Epithelial cell of prostate (primary cell): Measurements from ENCODE around the gene CLMP.
"Not testable (repeated sequence)": the region's sequence is repeated elsewhere in the genome, so short reads cannot be mapped to it uniquely, and the experiment has no call there.

Experiments used
- DNase-seq: peaks from one replicate; pipeline ENCODE4 v3.0.0-alpha.2; 2011; ENCODE audit warnings: low read depth, low spot score
- H3K27ac ChIP-seq: fragments of 450-650 bp; 2 replicates; pipeline ENCODE4 v1.5.1; 2017; ENCODE audit warnings: mild to moderate bottlenecking

The CLMP gene

DNA sequence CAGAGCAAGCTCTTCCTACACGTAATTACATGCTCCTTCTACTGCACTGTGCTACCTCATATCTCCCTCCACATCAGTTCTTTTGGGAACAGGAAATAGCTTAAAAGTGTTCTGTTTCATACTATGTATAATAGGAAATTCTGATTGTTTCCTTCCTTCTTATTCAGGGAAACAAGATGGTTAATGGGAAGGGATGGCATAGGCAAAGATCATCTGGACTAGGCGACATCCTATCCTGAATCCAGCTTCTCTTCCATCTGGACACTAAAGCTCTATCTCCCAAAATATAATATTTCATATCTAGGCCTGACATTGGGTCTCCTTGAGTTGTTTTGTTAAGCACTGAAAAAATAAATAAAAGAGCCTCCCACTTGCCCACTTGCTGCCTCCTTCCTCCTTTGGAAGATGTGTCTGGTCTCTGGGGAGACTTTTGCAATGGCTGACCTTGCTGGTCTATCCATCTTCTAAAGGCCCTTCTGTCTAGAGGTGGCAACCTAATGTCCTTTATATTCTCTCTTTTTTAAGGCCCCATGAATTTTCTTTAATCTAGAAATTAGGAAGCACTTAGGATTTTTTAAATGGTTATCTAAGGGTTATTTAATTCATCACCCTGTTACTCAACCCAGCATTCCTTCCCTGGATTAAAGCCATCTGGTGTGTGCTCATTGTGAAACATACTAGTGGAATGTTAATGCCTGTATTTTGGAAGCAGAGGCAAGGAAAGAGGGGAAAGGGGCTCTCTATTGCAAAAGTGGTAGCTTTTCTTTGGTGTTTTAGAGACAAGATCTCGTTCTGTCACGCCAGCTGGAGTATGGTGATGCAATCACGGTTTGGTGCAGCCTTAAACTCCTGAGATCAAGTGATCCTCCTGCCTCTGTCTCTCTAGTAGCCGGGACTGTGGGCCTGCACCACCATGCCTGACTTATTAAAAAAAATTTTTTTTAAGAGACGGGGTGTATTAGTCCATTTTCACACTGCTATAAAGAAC, 20.6 kb downstream of the CLMP start:
- DNase-seq: peak; percentile 16
- peak overlapping the region; percentile 87 for H3K27ac ChIP-seq

DNA sequence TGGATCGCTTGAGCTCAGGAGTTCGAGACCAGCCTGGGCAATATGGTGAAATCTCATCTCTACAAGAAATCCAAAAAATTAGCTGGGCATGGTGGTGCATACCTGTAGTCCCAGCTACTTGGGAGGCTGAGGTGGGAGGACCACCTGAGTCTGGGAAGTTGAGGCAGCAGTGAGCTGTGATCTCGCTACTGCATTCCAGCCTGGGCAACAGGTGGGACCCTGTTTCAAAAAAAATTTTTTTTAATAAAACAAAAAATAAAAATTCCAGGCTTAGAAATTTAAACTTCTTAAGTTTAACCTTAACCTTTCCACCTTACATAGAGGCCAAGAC, 21.2 kb downstream of the CLMP start:
- DNase-seq: no peak
- peak overlapping the region; percentile 87 for H3K27ac ChIP-seq

DNA sequence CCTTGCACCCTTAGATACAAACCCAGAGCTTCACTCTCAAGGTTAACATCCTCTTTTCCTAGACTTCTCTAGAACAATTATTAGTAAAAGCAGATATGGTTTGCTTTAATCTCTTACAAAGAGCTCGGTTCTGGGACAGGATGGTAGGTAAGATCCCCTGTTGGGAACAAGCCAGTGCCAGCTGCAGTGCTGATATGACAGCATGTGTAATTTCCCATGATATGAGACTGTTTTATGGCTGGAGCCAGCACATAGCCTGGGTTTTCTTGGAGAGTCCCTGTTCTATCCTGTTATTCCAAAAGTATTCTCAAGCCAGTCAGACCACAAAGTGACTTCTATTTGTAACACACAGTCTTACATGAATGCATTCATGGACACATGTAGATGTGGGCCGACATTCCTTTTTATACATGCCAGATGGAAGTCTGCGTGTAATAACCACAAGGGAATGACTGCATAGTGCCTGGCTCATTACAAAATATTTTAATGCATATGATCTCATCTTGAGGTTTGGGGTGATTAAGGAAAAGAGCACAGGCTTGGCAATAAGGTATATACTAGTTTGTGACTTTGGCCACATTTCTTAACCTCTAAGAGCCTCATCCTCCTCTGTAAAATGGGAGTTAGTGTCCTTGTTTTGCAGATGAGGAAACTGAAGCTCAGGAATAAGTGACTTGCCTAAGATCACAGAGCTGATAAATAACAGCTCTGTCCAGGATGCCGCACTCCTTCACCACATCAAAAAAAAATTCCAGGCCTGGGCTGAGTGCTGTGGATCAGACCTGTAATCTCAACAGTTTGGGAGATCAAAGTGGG, 21.8 kb downstream of the CLMP start:
- peak overlapping the region; percentile 87 for H3K27ac ChIP-seq

DNA sequence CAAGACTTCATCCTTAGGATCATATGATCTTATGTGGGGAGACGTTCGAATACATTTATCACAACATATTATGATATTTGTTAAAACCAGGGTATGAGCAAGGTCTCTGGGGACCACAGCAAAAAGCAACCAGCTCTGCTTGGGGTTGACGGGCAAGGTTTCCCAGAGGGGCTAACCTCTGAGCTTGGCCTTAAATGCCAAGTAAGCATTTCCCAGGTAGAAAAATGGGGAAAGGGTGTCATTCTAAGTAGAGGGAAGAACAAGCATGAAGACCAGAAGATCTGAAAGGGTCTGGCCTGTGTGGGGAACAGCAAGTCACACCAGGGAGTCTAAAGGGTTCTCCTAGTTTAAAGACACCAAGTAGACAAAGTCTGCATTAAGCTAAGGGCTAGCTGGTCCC, 24.1 kb downstream of the CLMP start:
- no peak for DNase-seq
- H3K27ac ChIP-seq: no peak overlapping the region

More for the DNA sequence above, 21.8 kb downstream of the CLMP start:
- peak; percentile 82 for DNase-seq

DNA sequence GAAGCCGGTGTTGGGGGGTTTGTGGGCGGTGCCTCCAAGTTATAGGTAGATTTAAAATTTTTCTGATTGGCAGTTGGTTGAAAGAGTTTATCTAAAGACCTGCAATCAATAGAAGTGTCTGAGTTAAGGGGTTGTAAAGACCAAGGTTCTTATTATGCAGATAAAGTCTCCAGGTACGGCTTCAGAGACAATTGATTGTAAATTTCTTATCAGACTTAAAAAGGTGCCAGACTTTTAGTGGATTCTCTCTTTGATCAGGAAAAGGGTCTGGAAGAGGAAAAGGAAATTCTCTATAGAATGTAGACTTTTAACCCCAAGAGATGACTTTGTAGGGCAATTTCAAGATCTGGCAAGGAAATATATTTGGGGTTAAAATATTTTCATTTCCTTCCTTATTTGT, 25.2 kb downstream of the CLMP start:
- no peak overlapping the region for H3K27ac ChIP-seq
- DNase-seq: no peak

DNA sequence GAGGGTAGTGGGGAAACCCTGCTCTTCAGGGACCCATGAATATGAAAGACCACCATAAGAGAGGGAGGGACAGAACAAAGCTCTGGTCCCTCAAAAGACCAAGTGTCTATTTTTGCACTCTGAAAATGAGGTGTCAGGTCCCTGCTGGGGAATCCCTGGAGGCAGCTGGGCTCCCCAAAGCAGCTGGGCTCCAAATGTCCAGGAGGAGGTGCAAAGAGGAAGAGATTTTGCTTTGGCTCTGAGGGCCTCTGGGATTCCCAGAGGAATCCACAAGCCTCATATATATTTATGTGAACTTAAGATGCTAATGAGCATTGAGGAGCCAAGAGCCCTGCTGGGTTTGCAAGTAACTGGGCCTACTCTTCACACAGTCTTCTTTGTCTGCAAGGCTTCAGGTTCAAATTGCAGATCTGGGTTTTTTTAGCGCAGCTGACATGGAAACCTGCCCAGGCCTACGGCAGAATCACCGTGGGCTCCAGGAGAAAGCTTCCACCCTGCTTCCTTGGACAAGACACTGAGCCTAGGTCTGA, 26.0 kb downstream of the CLMP start:
- DNase-seq: no peak
- H3K27ac ChIP-seq: no peak overlapping the region

DNA sequence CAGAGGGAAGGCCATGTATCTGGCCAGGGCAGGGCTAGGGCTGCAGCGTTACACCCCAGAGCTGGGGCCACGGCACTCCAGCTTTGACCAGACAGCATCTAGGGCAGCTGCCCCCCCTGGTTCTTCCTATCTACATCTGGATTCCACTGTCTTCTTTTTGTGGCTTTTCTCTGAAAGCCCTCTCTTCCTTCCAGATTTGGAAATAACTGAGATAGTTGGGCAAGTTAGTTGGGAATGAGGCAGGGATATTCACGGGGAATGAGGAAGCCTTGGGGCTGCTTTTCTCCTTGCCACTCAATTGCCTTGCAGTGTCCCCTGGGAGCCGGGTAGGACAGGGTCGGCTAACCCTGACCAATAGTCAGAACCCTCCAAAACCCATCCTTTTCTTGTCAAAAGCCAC, 26.8 kb downstream of the CLMP start:
- H3K27ac ChIP-seq: no peak overlapping the region
- no peak for DNase-seq

DNA sequence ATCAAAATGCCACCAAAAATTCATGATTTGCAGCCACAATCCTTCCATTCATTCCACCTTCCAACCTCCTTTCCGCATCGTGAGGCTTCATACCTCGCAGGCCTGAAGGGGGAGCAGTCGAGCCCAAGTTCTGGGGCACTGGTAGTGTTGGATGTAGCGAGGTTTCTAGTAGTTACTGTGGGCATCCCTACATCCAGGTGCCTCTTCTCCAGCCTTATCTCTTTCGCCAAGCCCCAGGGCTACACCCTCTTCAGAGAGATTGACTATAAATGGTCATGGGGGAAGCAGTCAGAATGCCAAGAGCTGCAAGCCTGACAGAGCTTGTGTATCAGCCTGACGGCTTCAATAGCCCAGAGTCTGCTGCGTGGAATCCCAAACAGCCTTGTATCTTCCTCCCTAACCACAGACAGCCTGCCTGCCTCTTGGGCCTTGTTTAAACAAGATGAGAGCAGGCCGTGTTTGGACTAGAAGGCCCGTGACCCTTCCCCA, 28.9 kb downstream of the CLMP start:
- DNase-seq: no peak
- H3K27ac ChIP-seq: no peak overlapping the region

DNA sequence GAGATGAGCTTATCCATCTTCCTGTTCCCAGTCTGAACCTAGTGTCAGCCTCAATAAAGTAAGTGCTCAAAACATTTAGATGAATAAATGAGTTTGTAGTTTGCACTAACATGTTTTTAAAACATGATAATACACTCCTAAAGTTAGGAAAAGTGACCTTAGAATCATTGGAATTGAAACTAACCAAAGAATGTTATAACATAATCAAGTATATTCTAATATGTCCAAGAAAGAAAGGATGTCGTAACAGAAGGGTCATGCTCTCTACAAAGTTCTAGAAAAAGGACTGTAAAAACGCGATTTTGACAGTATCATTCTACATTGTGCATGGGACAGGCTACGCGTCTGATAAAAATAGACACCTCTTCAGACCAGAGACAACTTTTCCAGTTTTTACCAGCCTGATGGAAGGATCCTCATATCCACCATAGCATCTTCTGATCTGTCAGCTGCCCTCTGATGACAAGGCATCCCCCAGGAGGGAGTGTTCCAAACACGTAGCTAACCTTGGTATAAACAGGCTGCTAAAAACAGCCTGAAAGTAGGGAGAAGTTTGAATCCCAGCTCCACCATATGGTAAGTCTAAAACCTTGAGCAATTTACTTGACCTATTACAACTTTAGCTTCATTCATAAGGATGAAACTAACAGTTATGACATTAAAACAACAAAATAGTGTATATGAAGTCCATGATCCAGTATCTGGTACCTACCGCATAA, 30.2 kb downstream of the CLMP start:
- H3K27ac ChIP-seq: no peak overlapping the region
- no peak for DNase-seq

DNA sequence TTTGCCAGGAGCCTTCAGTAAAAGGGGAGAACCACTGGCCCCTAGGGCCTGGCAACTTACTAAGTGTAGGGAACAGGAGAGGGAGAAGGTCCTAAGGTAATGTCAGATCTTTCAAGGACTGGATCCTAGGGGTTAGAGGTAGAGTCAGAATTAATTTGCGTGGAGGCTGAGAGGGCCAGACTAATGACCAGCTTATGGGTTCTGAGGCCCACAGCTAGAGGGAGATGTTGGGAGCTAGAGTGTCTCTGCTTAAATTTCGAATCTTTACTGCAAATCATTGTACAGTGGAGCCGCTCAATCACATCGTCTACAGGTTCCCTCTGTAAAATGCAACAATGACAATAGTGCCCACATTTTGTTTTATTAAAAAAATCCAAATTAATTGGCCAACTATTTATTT, 31.4 kb downstream of the CLMP start:
- no peak overlapping the region for H3K27ac ChIP-seq

DNA sequence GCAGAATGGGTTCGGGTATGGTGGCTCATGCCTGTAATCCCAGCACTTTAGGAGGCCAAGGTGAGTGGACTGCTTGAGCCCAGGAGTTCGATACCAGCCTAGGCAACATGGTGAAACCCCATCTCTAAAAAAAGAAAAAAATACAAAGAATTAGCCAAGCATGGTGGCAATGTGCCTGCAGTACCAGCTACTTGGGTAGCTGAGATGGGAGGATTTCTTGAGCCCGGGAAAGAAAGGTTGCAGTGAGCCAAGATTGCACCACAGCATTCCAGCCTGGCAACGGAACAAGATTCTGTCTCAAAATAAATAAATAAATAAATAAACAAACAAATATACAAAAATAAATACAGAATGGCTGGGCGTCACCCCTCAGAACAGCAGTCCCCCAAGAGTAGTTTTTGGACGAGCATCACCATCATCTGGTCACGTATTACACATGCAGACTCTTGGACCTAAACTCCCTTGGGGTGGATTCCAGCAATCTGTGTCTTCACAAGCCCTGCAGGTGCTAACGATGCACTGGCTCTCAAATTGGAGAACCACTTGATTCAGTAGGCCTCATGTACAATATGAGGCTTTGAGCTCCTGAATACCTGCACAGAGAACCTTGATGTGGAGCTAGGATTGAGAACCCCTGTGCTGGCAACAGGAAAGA, 33.5 kb downstream of the CLMP start:
- H3K27ac ChIP-seq: no peak overlapping the region
- DNase-seq: no peak

More for the DNA sequence above, 31.4 kb downstream of the CLMP start:
- DNase-seq: no peak

DNA sequence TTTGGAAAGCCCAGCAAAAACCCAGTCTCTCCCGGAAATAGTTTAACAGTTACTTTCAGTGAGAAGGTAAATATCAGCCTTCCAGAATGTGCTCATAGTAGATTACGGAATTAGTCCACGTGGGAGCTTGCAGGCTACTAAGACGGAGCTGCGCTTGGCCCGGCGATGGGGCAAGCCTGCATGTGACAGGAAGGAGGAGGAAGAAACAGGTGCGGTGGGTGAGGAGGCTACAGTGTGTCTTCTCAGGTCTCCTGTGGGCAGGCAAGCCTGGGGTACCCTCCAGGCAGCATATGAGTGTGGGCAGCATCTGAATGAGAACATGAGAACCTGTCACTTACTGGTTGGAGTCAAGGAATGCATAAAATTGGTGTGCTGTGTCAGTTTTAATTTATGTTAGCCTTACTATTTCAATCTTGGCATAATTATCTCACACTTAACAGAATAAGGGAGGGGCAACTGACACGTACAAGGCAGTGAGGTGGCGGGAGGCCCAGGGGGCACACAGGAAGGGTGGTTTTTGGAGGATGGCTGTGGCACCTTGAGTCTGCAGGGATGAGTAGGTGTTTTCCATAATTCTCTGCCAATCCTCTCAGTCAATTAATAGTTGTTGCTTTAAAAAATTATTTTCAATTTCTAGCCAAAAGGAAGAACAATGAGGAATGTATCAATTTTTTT, 35.7 kb downstream of the CLMP start:
- no peak for DNase-seq
- peak overlapping the region; percentile 70 for H3K27ac ChIP-seq

DNA sequence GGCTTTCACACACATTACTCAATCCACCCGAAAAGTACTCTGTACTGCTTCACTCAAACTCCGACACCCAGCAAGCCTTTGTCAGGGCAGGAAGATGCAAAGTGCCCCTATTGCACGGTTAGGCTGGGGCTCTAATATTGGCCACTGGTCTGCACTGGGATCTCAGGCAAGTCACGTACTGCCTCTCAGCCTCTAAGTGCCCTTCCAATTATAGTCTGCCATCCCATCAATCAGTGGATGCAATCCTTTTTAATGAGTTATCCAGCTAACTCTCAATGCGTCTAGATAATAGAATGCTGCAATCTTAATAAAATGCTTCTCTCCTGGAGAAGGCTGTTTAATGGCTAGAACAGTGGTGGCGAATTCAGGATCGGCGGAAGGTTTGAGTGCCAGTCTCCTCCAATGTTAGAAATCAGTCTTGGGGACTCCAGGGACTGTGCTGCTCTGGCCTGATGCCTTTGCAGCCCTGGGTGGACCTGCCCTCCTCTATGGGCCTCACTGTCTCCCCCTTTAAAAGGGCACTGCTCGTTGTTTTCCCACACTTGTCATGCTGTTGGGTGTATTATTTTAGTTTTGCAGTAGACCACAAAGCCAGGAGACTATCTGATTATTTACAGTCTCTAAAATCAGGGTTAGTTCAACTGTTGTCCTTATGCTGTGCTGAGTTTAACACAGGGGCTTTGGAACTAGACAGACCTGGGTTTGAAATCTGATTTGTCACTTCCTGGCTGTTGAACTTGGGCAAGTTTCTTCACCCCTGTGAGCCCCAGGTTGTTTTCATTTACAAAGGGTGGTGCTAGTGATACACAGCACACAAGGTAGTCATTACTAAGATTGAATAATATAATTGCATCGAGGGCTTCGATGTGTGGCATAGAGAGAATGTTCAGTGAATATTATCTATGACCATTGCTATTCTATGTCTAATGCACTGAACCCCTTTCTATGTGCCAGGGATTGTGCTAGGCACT, 36.7 kb downstream of the CLMP start:
- no peak for DNase-seq
- H3K27ac ChIP-seq: peak overlapping the region; percentile 70

DNA sequence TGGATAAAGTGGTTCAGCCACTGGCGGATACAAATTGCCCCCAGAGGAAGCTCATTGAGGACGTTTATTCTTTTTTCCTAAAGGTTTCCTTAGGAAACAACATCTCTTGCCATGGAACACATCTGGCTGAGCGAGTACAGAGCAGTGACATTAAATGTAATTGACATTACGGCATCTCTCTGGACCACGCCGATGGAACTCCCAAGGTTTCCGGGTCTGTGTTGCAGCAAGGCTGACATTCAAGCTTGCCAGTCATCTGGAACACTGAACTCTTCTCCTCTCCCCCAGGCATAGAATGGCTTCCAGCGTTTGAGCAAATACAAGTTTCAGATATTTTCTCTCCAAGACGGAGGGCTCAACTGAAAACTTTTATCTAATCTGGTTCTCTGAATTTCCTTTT, 42.1 kb downstream of the CLMP start:
- H3K27ac ChIP-seq: no peak overlapping the region
- no peak for DNase-seq

DNA sequence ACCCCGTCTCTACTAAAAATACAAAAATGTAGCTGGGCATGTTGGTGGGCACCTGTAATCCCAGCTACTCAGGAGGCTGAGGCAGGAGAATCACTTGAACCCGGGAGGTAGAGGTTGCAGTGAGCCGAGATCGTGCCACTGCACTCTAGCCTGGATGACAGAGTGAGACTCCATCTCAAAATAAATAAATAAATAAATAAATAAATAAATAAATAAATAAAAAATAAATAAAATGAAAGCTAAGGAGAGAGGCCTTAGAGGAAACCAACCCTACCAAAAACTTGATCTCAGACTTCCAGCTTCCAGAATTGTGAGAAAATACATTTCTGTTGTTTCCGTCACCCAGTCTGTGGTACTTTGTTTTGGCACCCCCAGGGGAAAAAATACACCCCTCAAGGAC, 42.7 kb downstream of the CLMP start:
- H3K27ac ChIP-seq, DNase-seq: not testable (repeated sequence)

DNA sequence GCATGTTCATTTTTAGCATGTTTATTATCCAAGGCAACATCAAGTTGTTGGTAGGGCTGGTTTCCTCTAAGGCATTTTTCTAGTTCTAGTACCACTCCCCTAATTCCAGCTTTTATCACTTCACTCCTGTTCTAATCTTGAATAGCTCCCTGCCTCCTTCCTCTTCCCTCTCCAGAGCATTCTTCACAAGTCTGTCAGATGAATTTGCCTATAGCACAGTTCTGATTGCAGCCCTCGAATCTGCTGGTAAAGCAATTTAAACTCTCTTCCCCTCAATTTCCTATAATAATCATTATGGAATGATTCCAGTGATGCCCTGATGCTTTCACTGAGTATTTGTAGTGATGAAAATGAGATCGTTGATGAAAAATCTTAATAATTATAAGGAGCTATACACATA, 43.3 kb downstream of the CLMP start:
- no peak for DNase-seq

DNA sequence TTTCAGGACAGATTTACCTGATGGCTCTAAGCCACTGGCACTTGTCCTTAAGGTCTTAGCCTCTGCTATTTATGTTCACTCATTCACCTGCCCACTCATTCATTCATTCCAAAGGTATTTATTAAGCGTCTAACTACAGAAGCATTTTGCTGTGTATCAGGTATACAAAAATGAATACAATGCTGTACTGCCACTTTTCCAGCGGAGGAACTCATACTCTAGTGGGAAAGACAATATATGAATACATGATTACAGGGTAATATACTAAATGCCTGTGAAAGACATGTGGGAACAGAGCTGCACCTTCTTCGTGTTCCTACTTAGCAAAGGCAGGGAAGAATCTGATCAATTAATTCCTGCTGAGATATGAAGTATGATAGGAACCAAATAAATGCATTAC, 43.7 kb downstream of the CLMP start:
- DNase-seq: no peak
- H3K27ac ChIP-seq: no peak overlapping the region

More for the DNA sequence above, 43.3 kb downstream of the CLMP start:
- H3K27ac ChIP-seq: no peak overlapping the region

DNA sequence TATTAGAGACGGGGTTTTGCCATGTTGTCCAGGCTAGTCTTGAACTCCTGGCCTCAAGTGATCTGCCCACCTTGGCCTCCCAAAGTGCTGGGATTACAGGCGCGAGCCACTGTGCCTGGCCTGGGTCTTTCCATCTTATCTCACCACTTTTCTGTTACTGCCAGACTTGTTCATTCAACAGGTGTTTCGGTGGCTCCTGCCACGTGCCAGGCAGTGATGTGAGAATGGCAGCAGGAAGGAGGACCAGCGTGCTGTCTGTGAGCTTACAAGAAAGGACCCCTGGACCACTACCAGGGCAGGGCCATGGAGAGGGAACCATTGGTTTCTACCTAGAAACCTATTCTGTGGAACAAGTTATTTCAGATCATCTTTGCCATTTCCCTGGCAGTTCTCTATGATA, 44.2 kb downstream of the CLMP start:
- DNase-seq: no peak
- H3K27ac ChIP-seq: no peak overlapping the region
